HG03558 (cell line): ENCODE measurements around the gene PHYHD1.

Experiments used
- ATAC-seq: cut with Tn5 transposase; IDR thresholded peaks from one replicate; pipeline ENCODE4 v1.9.1; 2021; ENCODE audit warnings: moderate number of reproducible peaks; ENCODE audit not compliant: unreplicated experiment; ENCODE audit errors: extremely low read depth

PHYHD1 gene

GRCh38 chr9:128920381-128921058, at the start of gene PHYHD1:
Gene PHYHD1, plus strand, starts transcription at chr9:128920982. Its CDS starts 1,342 bp downstream, at chr9:128922324.
- ATAC-seq: no peak

- no peak for ATAC-seq
These were observed 42.9 kb upstream of the PHYHD1 start for GRCh38 chr9:128877852-128878251.

DNA sequence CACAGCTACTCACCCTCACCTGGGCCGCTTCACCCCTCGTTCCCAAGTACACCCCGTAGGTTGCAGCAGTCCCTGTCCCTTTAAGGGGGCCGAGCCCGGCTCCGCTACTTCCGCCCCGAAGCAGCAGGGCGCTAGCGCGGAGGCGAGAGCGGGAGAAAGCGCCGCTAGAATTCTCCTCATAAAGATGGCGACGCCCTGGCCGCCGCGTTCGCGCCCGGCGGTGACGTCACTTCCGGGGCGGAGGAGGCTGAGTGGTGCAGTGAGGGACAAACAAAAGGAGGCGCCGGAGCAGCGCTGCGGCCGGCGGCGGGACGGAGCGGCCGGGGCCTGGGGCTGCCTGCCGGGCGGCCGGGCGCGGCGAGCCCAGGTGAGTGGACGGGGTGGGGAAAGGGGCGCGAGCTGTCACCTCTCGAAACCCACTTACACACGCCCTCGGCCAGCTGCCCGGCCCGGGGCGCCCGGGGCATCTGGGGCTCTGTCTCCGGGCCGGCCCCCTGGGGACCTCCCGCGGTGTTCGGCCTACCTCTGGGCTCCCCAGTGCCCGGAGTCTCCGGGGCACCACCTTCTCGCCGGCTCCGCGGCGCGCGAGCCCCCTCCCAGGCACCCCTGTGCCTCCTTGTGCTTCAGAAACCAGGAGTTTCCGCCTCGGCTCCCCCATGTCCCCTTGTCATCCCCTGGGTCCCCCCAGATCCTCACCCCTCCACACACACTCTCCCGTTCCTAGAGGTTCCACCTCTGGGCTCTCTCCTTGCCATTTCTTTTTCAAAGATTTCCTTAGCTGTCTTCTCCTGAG, 38.7 kb upstream of the PHYHD1 start, which contains the start of the genes KYAT1 and LRRC8A:
TSS of gene KYAT1 (minus strand) at position 67 of the 793 bp plus-strand sequence. CDS start 36,545 bp downstream, outside the sequence.
TSS of gene LRRC8A (plus strand) at position 250 of the 793 bp plus-strand sequence. CDS start 25,032 bp downstream, outside the sequence.
- peak; percentile 69 for ATAC-seq

GRCh38 chr9:128882677-128883603, 37.8 kb upstream of the PHYHD1 start:
- no peak for ATAC-seq

GRCh38 chr9:128884164-128884563, 36.6 kb upstream of the PHYHD1 start:
- ATAC-seq: no peak

DNA sequence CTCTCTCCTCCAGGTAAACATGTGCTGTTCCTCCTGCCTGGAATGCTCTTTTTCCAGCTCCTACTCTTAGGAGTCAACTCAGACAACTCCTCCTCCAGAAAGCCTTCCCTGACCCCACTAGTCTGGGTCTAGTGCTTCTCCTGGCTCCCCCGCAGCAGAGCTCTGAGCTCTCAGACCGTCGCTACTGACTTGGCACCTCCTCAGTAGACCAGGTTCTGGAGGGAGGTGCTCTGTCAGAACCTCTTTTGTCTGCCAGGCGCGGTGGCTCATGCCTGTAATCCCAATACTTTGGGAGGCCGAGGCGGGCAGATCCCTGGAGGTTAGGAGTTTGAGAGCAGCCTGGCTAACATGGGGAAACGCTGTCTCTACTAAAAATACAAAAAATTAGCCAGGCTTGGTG, 35.4 kb upstream of the PHYHD1 start:
- ATAC-seq: no peak

DNA sequence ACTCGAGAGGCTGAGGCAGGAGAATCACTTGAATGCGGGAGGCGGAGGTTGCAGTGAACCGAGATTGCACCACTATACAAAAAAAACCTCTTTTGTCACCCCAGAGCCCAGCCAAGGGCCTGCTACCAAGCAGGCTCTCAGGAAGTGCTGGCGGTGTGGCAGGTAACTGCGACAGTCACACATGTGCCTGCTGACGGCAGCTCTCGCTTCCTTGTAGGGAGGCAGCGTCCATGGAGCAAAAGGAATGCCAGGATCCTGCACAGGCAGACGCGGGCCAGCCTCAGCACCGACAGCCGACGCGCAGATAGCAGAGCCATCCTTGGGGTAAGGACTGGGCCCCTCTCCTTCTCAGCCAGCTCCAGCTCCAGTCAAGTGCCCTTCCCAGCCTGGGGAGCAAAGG, 35.0 kb upstream of the PHYHD1 start:
- ATAC-seq: no peak

DNA sequence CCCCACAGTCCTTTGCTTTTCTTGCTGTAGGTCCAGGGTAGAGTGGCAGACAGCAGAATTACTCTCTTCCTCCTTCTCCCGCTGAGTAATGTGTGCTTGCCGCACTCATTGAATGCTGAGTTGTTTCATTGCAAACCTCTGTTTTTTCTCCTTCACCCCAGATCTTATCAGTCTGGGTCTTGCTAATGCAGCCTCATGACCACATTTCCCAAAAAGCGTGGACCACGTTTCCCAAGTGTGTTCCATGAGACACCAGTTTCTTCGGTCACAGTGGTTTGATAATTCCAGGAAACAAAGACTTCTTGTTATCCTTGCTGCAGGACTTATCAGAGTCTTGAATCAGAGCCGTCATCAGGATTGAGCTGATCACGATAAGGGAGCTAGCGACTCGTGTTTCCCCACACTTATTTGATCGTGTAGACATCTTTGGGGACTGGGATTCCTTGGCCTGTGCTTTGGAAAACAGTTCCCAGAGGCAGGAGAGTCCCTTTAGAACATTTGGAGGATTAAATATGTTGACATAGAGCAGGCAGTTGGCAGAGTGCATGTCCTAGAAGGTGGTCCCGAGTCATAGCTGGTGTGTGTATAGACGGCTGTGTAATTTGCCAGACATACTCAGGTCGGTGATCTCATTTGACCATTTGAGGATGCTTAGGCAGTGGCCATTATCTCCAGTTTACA, 34.4 kb upstream of the PHYHD1 start:
- ATAC-seq: no peak

GRCh38 chr9:128887049-128887448, 33.7 kb upstream of the PHYHD1 start:
- no peak for ATAC-seq

GRCh38 chr9:128887914-128888350, 32.9 kb upstream of the PHYHD1 start:
- no peak for ATAC-seq

- no peak for ATAC-seq
These were observed 29.2 kb upstream of the PHYHD1 start for GRCh38 chr9:128891321-128892220.

DNA sequence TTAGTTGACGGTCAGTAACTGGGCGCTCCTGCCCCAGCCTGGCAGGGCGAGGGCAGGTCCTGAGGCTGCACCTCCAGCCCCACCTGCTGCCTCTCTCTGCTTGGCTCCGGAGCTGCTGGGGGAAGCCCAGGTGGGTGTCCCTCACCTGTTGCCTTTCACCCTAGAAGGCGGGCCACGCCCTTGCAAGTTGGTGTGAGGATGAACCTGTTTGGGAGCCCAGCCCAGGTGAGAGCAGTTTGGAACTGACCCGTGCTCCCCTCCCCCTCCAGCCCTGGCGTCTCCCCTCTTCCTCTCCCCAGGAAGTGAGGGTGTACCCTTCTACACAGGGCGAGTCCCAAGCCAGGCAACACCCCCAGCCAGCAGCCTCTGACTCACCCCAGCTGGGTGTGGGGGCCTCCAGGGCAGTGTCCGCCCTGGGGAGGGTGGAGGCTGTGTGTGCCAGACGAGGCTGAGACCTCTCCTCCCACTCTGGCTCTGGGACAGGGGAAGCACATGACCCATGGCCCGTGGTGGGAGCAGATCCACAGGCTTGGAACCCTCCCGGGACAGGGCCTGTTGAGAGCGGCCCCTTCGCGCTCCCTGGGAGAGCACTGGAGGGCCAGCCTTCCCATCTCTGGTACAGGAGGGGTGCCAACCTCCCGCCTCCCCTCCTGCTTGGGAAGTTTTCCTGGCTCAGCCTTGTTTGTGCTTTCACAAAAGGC, 28.4 kb upstream of the PHYHD1 start:
- no peak for ATAC-seq

DNA sequence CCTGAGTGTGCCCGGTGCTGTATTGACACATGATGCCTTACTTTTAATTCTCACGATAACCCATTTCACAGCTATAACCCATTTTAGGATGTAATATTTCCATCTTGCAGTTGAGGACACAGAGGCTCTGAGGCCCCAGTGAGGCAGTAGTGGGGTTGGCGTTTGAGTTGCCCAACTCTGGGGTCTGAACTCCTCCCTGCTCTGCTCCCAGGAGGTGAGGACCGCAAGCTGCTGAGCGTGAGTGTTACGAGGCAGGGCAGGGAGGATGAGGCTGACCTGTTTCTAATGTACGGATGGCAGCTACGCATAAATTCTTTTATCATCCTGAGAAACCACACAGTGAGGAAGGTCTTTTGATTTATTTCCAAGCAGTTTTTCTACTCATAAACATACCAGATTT, 27.4 kb upstream of the PHYHD1 start:
- ATAC-seq: no peak

DNA sequence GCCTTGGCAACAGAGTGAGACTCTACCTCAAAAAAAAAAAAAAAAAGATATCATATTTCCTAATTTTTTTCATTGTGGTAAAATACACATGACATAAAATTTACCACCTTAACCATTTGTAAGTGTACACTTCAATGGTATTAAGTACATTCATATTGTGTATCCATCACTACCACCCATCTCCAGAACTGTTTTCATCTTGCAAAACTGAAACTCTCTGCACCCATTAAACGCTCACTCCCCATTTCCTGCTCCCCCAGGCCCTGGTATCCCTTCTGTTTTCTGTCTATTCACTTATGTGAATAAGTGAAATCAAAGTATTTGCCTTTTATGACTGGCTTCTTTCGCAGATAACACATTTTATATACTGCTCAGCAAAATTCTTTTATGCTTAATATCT, 26.0 kb upstream of the PHYHD1 start:
- no peak for ATAC-seq

DNA sequence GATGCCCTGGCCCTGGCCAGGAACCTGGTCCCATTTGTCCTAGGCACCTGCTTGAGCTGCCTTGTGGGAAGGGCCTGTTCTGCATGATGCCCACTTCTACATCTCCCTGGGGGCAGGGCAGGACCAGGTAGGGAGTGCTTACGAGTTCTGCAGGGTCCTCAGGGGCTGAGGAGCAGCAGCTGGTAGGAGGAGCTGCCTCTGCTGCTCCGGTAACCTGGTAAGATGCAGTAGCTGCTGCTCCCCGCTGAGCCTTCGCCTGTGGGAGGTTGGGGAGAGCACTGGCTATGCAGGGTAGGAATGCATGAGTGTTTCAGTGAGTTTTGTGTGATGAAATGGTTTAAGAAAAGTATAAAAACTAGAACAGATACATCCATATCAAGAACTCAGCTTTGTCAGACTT, 25.2 kb upstream of the PHYHD1 start:
- no peak for ATAC-seq

GRCh38 chr9:128898382-128898781, 22.4 kb upstream of the PHYHD1 start:
- ATAC-seq: no peak

GRCh38 chr9:128898845-128899565, 21.8 kb upstream of the PHYHD1 start:
- ATAC-seq: no peak
